ENCODE data around the gene METTL21C.

METTL21C gene

GRCh38 chr13:102707467-102707866 is 12.6 kb upstream of the METTL21C start:
- no peak for TF ChIP-seq CTCF (IDR thresholded peaks at IDR 0.05; ENCODE audit: low read depth, low read length, missing control alignments)
- DNase-seq (ENCODE audit: extremely low read depth, low read depth): peak; percentile 75
- H3K4me3 ChIP-seq (replicated peaks; ENCODE audit: low read depth, low read length): no peak overlapping the region

GRCh38 chr13:102704238-102705058 is 9.6 kb upstream of the METTL21C start:
- H3K4me3 ChIP-seq (replicated peaks; ENCODE audit: low read depth, low read length): no peak overlapping the region
- TF ChIP-seq CTCF (IDR thresholded peaks at IDR 0.05; ENCODE audit: low read depth, low read length, missing control alignments): no peak
- DNase-seq (ENCODE audit: extremely low read depth, low read depth): no peak

GRCh38 chr13:102703726-102704035 is 8.8 kb upstream of the METTL21C start:
- no peak for DNase-seq (ENCODE audit: extremely low read depth, low read depth)
- TF ChIP-seq CTCF (IDR thresholded peaks at IDR 0.05; ENCODE audit: low read depth, low read length, missing control alignments): no peak
- H3K4me3 ChIP-seq (replicated peaks; ENCODE audit: low read depth, low read length): no peak overlapping the region

GRCh38 chr13:102702965-102703725 is 8.3 kb upstream of the METTL21C start:
- DNase-seq (ENCODE audit: extremely low read depth, low read depth): no peak
- H3K4me3 ChIP-seq (replicated peaks; ENCODE audit: low read depth, low read length): no peak overlapping the region
- no peak for TF ChIP-seq CTCF (IDR thresholded peaks at IDR 0.05; ENCODE audit: low read depth, low read length, missing control alignments)

- H3K4me3 ChIP-seq (replicated peaks; ENCODE audit: low read depth, low read length): no peak overlapping the region
- DNase-seq (ENCODE audit: extremely low read depth, low read depth): no peak
- TF ChIP-seq CTCF (IDR thresholded peaks at IDR 0.05; ENCODE audit: low read depth, low read length, missing control alignments): no peak
Observed at GRCh38 chr13:102701331-102701730, 6.5 kb upstream of the METTL21C start.

GRCh38 chr13:102700088-102701031 is 5.5 kb upstream of the METTL21C start:
- no peak for TF ChIP-seq CTCF (IDR thresholded peaks at IDR 0.05; ENCODE audit: low read depth, low read length, missing control alignments)
- H3K4me3 ChIP-seq (replicated peaks; ENCODE audit: low read depth, low read length): no peak overlapping the region
- no peak for DNase-seq (ENCODE audit: extremely low read depth, low read depth)

All from HFF-Myc (cell line).